NCI-H1417 (cell line): ENCODE measurements around the gene RPGRIP1L.

Experiments
- DNase-seq, 3 experiments: peaks; one replicate each; lab custom pipeline; 2025; lab: John Stamatoyannopoulos, UW

Gene RPGRIP1L

DNA sequence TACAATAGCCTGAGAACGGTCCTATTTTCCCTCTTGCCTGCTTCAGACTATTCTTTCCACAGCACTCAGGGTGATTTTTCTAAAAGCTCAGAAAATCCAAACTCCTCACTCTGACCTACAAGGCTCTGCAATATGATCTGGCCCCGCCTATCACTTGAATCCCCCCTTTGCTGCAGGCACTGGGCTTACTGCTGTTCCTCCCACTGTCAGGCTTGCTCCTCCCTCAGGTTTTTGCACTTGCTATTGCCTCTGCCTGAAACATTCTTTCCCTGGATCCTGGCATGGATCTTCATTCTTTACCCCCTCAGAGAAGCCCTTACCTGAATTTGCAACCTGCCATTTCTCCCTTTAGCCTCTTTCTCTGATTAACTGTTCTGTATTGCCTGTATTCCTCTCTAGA is 52.3 kb downstream of the RPGRIP1L start:
- no peak for DNase-seq

DNA sequence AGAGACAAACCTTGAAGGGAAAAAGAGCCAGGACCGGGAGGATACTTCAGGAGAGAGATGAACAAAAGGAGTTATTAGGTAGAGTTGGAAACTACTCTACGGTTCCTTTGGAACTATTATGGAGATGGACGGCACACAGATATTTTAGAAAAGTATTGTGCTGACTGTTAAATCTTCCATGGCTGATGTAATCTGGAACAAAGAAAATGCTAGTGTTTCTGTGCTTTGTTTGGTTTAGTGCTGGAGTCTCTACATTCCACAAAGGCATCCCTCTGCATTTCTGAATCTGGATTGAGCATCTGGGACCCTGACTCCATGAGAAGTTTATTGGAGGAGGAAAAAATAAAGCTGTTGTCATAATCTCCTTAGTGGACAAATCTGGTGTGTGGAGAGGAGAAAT is 57.2 kb downstream of the RPGRIP1L start:
- no peak for DNase-seq

DNA sequence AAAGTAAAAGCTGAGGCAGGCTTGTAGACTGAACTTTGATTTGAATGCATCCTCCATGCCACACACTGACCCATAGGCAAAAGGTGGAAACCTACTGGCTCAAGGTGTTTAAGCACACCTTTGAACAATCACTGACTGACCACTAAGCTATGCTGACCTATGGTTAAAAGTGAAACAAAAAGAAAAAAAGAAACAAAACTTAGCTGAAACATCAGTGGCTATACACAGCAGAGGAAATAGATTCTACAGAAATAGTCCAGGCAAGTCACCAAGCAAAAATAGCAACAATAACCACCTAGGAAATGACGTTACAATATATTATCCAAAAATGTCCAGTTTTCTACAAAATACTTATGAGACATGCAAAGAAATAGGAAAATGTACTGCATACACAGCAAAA is 60.2 kb downstream of the RPGRIP1L start:
- DNase-seq: no peak

DNA sequence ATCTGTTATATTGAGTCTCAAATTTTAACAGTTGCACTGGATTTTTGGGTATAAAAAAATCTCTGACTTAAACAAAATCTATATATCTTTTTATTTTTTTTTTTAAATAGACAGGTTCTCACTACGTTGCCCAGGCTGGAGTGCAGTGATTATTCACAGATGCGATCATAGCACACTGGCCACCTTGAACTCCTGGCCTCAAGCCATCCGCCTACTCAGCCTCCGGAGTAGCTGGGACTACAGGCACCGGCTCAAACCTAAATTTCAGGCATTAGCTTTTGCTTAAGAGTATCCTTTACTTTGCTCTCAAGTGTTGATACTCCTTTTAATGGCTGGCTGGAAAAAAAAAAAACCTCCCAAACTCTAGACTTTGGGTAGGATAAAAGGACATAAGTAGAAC is 61.6 kb downstream of the RPGRIP1L start:
- DNase-seq: no peak

DNA sequence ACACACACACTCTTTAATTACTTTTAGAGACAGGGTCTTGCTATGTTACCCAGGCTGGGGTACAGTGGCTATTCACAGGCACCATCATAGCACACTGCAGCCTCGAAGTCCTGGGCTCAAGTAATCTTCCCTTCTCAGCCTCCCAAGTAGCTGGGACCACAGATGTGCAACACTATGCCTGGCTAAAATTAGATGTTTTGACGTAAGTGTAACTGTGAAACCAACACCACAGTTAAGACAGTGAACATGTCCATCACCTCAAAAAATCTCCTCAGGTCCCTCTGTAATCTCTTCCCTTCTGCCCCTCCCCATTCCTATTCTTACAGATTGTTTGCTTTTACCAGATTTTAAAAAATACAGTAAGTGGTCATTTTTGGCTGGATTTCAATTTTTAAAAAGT is 66.7 kb downstream of the RPGRIP1L start:
- no peak for DNase-seq

DNA sequence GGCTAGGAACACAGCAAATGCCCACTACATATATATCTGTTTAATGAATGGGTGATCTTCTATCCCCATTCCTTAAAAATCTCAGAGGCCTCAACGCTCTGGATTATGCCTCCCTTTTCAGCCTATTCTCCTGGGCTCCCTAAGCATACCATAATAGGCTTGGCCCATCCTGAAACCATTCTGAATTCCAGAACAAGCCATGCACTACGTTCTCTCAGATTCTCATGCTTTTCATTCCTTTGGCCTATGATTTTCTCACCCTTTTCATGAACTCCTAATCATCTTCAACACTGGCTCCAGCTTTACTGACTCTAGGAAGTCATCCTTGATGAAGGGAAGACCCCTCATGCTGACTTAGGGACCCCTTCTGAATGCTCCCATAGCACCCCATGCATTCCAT is 71.1 kb downstream of the RPGRIP1L start:
- no peak for DNase-seq

DNA sequence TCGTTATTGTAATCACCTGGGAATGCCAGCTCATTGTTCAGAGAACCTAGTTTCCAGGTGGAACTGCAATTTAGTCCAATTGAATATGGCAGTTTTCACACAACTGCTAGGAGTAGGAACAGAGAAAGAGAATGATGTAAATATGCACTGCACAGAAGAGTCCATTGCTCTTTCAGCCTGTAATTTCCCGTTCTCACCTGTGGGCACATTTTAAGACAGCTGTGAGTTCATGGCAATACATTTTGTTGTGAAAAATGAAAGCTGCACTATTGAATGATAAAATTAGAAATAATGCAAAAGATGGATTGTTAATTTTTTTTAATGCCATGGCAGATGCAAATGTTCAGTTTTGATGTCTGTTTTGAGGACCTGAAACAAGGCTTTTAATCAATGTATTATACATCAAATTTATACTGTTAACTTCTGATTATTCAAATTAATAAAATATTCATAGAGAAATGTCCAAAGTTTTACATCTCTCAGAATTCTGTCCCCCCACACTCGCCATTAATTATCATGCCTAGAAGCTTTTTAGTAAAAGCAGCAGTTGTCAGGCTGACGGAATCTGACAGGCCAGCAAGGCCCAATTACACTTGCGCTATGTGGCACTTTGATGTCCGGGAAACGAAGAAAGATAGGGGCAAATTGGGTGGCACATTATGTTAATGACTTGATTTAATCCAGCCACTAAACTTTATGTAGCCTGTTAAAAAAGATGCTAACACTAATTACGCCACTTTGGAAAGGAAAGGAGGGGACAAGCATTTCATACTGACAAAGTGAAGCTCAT is 72.2 kb downstream of the RPGRIP1L start:
- DNase-seq: peak in 1 of 3 experiments; percentile 10

DNA sequence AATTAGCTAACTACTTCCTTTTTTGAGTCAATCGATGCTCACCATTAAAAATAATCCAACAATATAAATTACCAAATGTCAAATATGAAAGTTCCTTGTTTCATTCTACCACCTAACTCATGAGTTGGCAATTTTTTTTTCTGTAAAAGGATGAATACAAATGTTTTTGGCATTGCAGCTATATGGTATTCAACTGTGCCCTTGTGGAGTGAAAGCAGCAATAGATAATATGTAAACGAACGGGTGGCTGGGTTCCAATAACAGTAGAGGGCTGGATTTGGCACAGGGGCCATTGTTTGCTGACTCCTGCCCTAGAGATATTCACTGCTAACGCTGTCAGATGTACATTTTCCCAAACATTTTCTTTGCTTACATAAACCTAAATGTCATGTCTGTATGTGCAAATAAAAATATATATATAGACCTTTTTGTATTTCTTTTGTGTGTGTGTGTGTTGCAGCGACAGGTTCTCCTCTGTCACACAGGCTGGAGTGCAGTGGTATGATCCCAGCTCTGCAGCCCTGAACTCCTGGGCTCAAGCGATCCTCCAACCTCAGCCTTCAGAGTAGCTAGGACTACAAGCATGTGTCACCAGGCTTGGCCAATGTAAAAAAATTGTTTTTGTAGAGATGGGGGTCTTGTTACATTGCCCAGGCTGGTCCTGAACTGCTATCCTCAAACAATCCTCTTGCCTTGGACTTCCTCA is 73.9 kb downstream of the RPGRIP1L start:
- DNase-seq: no peak

DNA sequence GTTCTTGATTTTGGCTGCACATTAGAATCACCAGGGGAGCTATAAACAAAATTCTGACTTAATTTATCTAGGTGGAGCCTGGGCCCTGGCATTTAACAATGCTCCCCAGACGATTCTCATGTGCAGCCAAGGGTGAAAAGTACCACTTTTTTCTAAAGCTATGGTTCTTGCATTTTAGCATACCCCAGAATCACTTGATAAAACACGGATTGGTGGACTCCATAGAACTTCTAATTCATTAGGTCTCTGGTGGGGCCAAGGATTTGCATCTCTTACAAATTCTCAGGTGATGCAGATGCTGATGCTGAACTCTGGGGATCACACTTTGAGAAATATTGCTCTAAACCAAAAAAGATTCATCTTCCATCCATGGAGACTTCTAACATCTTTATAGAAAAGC is 74.5 kb downstream of the RPGRIP1L start:
- DNase-seq: peak in 1 of 3 experiments; percentile 16

DNA sequence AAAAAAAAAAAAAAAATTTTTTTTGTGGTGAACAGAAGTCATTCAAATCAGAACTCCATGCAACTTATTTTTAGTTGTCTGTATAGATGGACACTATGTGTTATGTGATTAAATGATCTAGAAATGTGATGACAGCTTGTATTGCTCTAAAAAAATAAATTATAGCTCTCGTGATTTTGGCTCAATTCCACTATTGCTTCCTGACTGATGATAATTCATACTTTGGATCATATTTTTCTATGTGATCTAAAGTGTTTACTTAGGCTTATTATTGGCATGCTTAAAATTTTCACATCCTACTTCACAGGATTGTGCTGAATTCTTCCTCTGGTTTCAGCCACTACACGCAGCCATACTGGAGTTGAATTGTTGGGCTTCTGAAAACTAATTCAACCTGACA is 76.8 kb downstream of the RPGRIP1L start:
- peak in 2 of 3 experiments; percentile 3 to 34 for DNase-seq

DNA sequence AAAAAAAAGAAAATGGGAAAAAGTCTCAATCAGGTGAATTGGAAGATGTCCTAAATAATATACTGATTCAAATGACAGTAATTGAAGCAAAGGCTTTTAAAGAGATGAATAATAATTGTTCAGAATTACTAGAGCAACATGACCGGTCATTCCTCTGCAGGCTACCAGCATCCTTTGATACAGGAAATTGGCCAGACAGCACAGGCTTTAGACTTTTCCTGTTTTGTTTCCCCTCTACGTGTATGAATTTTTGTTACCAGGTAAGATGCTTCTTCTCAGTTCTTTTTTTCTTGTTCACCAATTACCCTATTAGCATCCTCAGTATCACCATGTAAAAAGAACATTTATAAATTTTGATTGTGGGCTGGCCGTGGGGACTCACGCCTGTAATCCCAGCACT is 77.5 kb downstream of the RPGRIP1L start:
- peak in 1 of 3 experiments; percentile 9 for DNase-seq

DNA sequence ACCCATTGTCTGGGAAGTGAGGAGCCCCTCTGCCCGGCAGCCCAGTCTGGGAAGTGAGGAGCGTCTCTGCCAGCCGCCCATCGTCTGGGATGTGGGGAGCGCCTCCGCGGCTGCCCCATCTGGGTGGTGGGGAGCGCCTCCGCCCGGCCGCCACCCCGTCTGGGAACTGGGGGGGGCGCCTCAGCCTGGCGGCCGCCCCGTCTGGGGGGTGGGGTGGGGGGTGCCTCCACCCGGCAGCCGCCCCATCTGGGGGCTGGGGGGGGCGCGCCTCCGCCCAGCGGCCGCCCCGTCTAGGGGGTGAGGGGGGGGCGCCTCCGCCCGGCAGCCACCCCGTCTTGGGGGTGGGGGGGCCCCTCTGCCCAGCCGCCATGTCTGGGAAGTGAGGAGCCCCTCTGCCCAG is 78.4 kb downstream of the RPGRIP1L start:
- DNase-seq: no peak

DNA sequence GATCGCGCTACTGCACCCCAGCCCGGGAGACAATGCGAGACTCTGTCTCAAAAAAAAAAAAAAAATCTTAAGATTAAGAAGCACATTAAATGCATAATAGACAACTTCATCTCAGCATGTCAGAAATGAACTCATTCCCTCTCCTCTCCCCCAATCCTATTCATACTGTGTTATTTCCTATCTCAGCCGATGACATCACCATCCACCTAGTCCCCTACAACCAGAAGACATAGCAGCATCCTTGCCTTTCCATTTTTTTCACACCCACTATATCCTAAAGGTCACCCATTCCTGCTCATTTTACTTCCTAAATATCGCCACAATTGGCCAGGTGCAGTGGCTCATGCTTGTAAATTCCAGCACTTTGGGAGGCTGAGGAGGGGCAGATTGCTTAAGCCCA is 81.3 kb downstream of the RPGRIP1L start:
- no peak for DNase-seq

DNA sequence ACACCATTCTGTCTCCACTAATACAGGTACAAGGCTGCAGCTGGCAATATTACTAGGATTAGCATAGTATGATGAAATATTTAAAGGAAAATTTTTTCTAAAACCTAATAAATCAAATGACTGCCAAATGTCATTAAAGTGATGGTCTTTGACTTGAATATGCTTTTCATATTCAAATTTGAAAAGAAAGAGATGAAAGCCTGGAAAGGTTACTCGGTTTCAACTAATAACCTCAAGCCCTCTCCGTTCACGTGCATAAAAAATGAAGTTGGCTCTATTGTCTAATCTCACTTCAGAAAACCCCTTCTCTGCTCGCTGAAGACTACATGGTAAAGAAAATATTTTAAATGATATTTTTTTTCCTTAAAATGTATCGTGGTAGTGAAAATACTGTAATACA is 83.2 kb downstream of the RPGRIP1L start:
- DNase-seq: no peak

DNA sequence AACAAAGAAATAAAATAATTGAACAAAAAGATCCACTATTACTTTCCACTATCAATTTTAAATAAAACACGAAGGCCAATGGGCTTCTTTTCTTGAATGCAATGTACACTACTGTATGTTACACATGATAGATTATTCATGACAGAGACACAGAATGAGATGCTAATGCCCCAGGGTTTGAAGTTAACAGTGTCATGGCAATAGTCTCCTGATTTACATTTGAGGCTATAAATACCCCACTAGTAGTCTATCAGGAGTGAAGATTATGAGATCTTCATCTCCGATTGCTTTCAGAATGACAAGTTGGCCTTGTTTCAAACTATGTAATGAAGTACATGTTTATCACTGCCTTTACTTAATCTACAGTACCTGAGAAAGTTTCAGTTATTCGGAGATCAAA is 84.4 kb downstream of the RPGRIP1L start:
- no peak for DNase-seq

DNA sequence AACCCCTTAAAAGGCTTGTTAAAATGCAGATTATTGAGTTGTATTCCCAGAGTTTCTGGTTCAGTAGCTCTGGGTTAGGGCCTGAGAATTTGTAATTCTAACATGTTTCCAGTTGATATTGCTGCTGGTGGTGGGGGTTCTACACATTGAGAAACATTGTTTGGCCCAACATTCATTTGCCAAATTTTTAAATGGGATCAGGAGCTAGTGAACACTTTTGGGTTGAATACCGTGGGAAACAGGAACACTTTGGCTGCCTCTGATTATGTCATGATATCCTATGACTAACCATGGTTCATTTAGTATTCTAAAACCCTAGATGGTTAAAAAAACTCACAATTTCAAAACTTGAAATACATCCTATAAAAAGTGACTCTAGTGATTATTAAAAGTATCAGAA is 89.3 kb downstream of the RPGRIP1L start:
- DNase-seq: no peak

DNA sequence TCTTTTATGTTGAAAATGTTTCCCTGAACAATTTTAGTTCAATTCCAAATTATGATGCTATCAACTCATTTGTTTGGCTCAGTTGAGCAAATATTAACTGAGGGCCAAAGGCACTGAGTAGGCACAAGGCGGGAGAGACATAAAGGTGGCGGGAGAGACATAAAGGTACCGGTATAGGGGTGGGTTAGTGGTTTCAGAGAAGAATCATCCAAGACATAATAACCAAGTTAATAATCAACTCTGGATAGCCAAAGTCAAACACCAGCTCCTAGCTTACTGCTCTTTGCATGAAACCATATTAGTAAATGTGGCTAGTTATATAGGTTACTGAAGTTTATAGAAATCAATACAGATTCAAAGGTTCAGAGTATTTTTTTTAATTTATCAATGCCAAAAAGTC is 91.7 kb downstream of the RPGRIP1L start:
- no peak for DNase-seq

DNA sequence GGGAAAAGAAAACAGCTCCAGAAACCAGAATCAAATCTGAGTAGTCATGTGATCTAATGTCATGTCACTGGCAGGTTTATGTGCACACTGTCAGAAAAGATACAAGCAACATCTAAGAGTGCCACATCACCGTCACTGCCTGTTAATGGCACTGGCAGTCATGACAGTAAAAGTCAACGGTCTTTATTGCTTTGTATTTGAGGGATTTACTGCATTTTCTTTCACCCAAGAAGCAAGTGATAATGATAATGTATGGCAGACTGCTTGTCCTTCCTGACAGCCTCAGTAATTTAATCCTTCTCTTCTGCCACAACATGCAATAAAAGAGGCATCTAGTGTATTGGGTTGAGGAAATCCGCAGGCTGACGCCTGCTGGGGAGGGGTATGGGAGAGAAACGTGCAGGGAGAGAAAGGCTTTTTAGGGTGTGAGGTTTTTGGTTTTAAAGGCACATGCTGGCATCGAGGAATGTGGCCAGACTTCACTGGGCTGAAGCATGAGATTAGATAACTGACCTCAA is 92.4 kb downstream of the RPGRIP1L start:
- peak in 2 of 3 experiments; percentile 28 to 38 for DNase-seq

DNA sequence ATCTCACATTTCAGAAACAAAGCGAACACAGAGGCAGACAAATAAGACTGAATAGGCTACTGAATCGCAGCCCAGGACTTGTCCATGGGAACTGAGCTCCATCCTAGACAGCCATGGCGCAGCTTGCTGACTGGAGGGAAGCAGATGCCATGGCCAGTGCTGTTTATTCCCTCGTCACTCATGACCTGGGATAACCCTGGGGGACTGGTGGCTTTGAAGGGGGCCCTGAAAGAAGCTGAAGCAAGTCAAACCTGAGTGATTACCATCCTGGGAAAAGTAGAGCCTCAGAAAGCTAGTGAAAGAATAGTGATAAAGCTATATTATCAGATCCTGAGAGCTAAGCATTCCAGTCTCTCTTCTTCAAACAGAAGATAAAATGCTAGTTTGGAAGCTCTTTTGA is 94.1 kb downstream of the RPGRIP1L start:
- no peak for DNase-seq

DNA sequence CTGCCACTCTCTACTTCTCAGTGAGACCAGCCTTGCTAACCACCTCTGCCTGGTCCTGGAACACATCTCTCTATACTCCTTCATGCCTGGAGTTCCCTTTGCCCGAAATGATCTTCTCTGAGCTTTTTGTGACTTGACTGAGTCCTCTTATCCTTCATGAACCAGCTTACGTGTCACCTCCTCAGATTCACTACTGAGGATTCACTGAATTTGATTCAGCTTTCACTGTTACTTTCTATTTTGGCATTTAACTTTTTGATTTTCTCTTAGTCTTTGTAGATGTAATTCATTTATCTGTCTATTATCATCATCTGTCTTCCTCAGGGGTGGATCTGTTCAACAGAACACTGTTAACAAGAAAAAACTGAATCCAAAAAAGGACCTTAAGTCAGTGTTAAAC is 95.6 kb downstream of the RPGRIP1L start:
- DNase-seq: no peak

DNA sequence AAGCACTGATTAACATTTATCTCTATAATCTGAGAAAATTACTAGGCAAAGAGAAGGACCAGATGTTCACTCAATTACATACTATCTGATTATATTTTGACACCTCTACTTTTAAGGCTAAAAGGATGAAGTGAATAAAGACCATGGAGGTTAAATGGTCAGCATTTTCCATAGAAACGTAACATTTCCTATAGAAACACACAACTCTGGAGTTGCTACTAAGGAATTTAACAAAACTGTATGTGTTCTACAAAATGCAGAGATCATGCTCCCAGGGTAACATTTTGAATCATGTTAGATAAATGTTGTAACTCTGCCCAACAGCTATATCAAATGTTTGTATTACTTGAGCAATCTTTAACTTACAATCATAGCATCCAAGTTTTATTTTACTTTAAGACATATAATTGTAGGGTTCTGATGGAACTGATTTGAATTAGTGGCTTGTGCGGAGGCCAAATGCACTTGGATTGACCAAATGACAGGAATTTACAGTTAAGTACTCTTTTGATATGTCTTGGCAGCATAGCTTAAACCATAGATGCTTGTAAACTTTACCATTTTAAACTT is 97.7 kb downstream of the RPGRIP1L start:
- DNase-seq: no peak

DNA sequence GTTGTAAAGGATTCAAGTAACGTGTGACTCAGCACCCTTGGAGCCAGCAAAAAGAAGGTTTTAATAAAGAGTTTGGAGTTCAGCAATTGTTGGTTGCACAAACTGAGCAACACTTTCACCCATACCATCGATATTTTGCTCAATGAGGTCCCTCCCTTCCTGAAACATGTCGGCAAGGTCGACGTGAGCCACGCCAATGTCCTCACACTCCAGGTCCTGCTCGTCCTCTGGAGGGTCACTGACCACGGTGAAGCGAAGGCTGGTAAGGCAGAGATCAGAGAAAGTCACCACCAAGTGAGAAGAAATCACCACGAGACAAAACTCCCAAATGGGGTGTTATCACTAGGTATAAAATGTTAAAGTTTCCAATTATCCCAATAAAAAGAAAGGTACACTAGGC is 98.3 kb downstream of the RPGRIP1L start:
- no peak for DNase-seq

DNA sequence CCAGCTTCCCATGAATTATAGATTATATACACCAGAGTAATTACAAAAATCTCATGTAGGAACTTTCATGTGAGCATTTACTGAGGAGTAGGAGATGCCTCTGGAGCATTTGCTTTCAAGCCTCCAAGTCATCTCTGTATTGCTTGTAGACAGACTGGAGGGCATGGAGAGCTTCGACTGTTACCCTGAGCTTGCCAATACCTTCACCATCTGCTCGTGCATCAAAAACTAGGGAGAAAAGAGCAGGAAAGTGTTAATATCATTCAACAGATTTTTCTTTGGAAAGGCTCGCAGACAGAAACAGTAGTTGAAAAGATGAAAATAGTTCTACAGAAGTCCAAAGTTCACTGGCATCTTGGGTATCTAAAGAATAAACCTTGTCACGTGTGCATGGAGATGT is 101.7 kb downstream of the RPGRIP1L start:
- DNase-seq: no peak
